ENCODE data around the gene PLCB1. TPM values are rescaled to one million over a fixed set of nuclear protein-coding genes. Genes with fewer than 3 reads are reported as not detected.
A peak's percentile ranks its signal among the peaks of the same experiment; 100 is the strongest.

PLCB1 gene
- total RNA-seq, 1 donor, result 35.4 TPM

- DNase-seq (ENCODE audit: low read depth), result peak; percentile 43
- no peak overlapping the region for H3K4me3 ChIP-seq (ENCODE audit: low read depth, low read length)
These were observed 253.2 kb downstream of the PLCB1 start for GRCh38 chr20:8385247-8385646.

GRCh38 chr20:8386991-8387390 is 254.9 kb downstream of the PLCB1 start:
- DNase-seq (ENCODE audit: low read depth), result no peak
- TF ChIP-seq CTCF (IDR thresholded peaks at IDR 0.05; ENCODE audit: insufficient read depth, low read depth, low read length), result no peak

More at GRCh38 chr20:8385247-8385646, 253.2 kb downstream of the PLCB1 start:
- TF ChIP-seq CTCF (IDR thresholded peaks at IDR 0.05; ENCODE audit: insufficient read depth, low read depth, low read length), result no peak

GRCh38 chr20:8388141-8388540 is 256.1 kb downstream of the PLCB1 start:
- TF ChIP-seq CTCF (IDR thresholded peaks at IDR 0.05; ENCODE audit: insufficient read depth, low read depth, low read length), result no peak
- no peak overlapping the region for H3K4me3 ChIP-seq (ENCODE audit: low read depth, low read length)
- DNase-seq (ENCODE audit: low read depth), result peak; percentile 41

More at GRCh38 chr20:8386991-8387390, 254.9 kb downstream of the PLCB1 start:
- no peak overlapping the region for H3K4me3 ChIP-seq (ENCODE audit: low read depth, low read length)

- TF ChIP-seq CTCF (IDR thresholded peaks at IDR 0.05; ENCODE audit: insufficient read depth, low read depth, low read length), result no peak
- H3K4me3 ChIP-seq (ENCODE audit: low read depth, low read length), result no peak overlapping the region
- no peak for DNase-seq (ENCODE audit: low read depth)
These were observed 256.6 kb downstream of the PLCB1 start for GRCh38 chr20:8388707-8389106.

GRCh38 chr20:8389381-8390036 is 257.4 kb downstream of the PLCB1 start:
- no peak overlapping the region for H3K4me3 ChIP-seq (ENCODE audit: low read depth, low read length)
- peak; percentile 47 for TF ChIP-seq CTCF (IDR thresholded peaks at IDR 0.05; ENCODE audit: insufficient read depth, low read depth, low read length)
- DNase-seq (ENCODE audit: low read depth), result peak; percentile 62

GRCh38 chr20:8390037-8390433 is 258.0 kb downstream of the PLCB1 start:
- no peak for DNase-seq (ENCODE audit: low read depth)
- no peak for TF ChIP-seq CTCF (IDR thresholded peaks at IDR 0.05; ENCODE audit: insufficient read depth, low read depth, low read length)
- H3K4me3 ChIP-seq (ENCODE audit: low read depth, low read length), result no peak overlapping the region

GRCh38 chr20:8390500-8390899 is 258.4 kb downstream of the PLCB1 start:
- DNase-seq (ENCODE audit: low read depth), result no peak
- no peak overlapping the region for H3K4me3 ChIP-seq (ENCODE audit: low read depth, low read length)
- no peak for TF ChIP-seq CTCF (IDR thresholded peaks at IDR 0.05; ENCODE audit: insufficient read depth, low read depth, low read length)

Data from fibroblast of villous mesenchyme (primary cell).